PC-9 (cell line): Measurements from ENCODE around the gene TSPEAR.

Experiments
- CTCF ChIP-seq: fragments of 200-600 bp; sonication (generic); conservative IDR thresholded peaks from 2 replicates; pipeline ENCODE4 v1.6.1; 2017; ENCODE audit warnings: mixed run types, antibody characterized with exemption, mild to moderate bottlenecking, moderate library complexity
- EZH2 ChIP-seq: fragments of 200-600 bp; sonication (generic); IDR thresholded peaks from 2 replicates; pipeline ENCODE4 v1.8.0; 2017; ENCODE audit warnings: antibody characterized with exemption, low read depth

GRCh38 chr21:44723177-44724131 lies 12.1 kb upstream of the TSPEAR start:
- TF ChIP-seq CTCF, result no peak
- no peak for TF ChIP-seq EZH2
